Activated CD4-positive, alpha-beta T cell treated with anti-CD3 and anti-CD28 coated beads, Interleukin-2, Interleukin-4, amounts not matched to agents 100 ng/mL and 50 ng/mL, durations not matched to agents 16 hours and 8 hours (primary cell): ENCODE results near the gene ZMAT5.

ENCODE experiments used
- DNase-seq: peaks from one replicate; pipeline ENCODE4 v3.0.0-alpha.2; 2020; ENCODE audit warnings: low spot score

Gene ZMAT5

DNA sequence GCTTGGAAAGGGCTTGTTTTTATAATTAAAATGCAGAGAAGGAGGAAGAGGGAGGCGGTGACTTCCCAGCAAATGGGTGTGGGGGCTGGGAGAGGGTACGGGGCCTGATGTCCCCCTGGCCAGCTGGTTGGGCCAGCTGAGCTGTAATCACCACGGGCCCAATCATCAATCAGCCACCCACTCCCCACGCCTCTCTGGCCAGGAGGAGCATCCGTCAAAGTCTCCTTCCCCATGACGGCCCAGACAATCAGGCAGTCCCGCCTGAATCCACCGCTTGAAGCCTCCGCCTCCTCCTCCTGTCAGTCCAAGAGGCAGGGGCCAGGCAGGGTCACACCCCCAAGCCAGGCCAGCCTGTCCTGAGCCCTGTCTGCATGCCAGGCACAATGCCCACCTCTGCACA lies 60.3 kb downstream of the ZMAT5 start:
- DNase-seq = no peak

DNA sequence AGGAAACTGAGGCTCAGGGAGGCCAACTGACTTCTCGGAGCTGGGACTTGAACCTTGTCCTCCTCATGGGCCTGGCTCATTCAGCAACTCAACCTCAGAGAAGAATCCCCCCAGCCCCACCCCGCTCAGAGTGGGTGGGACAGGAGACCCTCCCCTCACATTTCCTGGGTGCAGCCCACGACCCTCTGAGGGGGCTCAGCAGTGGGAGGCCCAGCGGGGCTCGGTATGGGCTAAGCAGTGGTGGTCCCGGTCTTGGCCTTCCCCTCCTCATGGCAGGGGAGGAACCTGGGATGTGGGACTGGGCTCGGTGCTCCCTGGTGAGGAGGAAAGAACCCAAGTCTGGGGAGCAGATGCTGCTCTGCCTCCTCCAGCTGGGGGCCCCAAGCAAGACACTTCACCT lies 61.2 kb downstream of the ZMAT5 start:
- DNase-seq = no peak

DNA sequence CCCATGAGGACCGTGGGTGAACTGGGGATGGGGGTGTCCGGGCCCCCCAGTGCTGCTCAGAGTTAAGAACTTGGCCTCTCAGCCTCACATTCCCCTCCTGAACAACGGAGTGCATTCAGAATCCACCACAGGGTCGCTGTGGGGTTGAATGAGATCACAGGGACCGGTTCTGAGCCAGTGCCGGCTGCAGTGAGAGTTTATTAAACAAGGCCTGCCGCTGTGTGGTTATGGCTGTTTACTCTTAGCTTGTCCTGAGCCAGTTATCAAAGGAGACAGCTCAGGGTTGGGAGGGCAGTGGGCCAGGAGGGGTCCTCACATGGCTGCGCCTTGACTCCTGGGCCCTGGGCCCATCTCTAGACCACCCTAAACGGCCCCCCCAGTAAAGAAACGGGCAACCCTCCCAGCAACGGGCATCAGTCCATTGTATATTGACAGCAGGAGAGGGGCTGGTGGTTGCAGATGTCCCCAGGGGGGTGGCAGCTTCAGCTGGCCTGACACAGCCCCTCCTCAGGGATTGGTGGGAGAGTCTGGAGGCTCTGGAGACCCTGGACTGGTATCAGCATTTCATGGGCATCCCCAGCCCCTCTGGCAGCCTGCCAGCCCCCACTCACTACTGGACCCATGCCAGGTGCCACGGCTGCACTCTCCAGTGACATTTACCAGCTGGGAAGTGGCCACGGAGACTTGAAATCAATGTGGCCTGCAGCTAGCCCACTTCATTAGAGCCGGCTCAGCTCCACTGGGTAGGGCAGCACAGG lies 62.1 kb downstream of the ZMAT5 start:
- no peak for DNase-seq

DNA sequence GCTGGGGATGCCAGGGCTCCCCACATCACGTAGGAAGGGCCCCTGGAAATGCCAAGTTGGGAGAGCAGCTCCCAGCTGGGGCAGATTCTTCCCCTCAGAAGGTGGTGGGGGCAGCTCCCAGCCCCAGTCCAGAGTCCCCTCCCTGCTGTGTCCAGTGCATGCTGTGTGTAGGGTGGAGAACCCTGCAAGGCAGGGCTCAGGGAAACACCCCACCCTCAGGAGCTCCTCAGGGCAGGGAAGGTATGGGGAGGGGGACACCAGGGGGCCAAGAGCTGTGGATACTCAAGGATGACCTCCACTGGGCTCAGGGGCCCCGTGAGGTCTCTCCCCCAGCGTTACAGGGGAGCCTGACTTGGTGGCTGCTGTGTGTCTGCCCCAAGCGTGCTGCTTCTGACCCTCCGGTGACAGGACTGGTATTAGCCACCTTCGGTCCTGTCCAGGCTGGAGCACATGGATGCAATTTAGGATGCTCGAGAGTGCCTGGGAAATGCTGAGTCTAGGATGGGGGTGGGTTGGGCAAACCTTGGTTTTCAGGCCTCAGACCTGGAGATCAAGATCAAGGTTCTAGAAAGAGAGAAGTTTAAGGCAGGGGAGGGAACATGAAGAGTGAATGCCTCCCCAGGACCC lies 63.1 kb downstream of the ZMAT5 start:
- no peak for DNase-seq

DNA sequence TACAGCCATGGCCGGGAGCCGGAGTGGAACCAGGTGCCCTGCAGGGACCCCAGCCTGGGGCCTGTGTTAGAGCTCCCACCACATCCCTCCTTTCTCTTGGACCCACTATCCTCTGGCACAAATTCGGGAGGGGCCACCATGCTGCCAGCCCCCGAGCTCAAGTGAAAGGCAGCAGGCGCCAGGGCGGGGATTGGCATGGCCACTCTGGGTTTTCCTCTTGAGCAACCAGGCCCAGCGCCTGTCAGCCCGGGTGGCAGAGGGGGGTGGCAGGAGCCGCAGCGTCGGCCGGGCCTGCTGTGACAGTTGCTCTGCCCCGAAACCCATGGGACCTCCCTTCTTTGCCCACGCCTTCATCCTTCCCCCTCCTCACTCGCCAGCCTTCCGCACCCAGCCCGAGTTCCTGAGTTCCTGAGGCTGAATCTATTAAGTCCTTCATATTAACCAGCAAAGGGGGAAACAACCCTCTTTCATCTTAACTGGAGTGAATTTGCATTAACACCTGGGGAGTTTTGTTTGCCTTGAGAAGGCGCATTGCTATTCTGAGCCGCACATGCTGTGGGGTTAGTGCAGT lies 63.8 kb downstream of the ZMAT5 start:
- DNase-seq = no peak

DNA sequence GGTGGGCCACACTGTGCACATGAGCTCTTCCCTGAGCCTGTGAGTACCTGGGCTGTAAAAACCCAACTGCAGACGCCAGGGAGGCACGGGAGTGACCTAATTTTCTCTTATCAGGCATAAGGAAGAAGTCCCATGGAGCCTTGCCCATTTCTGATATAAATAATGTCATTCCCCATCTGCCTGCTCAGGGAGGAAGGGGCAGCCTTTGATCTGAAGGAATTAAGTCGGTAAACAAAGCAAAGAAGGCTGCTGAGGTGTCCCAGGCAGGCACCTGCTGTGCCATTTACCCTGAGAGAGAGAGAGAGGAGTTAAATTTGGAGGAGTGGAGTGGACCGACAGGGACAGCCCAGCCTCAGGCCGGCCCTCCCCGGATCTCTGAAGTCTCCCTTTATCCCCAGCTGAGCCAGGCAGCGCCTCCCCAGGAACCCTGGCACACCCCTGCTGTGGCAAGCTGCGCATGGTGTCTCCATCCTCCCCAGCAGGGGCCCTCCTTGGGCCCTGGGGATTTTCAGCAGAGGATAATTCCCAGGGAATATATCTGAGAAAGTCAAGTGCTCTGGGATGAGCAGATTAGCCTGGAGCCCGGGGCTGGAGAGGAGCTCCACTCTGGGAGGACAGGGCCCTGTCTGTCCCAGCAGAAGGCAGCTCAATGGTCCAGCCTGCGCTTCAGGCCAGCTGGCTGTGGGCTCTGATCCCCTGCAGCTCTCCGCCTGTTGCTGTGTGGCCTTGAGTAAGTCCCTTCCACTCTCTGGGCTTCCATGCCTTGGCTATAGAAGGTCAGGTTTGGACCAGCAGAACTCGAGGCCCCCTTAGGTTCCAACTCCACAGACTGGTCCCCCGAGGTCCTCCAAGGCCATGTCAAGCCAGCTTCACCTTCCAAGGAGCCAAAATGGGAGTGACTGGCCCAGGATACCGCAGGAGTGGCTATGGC lies 64.5 kb downstream of the ZMAT5 start:
- no peak for DNase-seq

DNA sequence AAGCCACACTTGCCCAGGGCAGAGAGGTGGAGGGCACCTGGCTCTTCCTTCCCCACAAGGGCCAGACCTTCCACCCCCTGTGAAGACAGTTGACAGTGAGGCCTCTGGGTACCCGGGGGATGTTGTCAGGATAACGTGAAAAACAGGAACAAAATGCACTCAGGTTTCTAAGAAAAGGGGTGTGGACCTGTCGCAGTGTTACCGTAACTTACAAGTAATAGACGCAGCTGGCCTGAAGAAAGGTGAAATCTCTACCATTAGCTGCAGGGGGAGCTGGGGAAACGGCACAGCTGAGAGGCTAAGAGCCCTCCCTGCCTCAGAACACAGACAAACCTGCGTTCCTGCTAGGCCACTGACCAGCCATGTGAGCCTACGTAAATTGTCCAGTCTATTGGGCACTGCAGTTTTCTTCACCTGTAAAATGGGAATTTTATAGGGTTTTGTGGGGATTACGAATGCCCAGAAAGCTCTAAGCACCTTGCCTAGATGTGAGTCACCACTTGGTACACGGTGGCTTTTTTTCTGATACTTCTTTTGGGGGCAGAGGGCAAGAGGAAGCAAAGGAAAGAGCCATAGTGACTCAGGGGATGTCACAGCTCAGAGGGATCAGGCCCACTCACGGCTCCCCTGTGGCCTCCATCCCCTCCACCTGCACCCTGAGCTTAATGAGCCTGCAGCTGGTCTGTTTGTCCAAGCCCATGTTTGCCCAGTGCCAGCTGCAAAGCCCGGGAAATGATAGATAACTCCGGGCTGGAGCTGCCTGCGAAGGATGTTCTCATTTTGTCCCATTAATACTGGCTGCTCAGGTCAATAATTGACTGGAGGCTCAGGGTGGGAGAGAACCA lies 65.4 kb downstream of the ZMAT5 start:
- no peak for DNase-seq

DNA sequence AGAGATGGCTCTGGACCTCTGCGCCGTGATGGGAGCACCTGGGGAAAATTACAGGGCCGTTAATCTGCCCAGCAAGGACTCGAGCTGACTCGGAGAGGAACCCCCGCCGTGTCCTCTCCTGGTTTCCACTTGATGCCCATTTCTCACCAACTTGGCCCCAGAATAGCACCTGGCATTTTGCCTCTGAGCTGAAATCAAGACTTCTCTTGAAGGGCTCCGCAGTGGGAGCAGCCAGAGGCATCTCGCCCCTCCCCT lies 66.0 kb downstream of the ZMAT5 start:
- DNase-seq = no peak

DNA sequence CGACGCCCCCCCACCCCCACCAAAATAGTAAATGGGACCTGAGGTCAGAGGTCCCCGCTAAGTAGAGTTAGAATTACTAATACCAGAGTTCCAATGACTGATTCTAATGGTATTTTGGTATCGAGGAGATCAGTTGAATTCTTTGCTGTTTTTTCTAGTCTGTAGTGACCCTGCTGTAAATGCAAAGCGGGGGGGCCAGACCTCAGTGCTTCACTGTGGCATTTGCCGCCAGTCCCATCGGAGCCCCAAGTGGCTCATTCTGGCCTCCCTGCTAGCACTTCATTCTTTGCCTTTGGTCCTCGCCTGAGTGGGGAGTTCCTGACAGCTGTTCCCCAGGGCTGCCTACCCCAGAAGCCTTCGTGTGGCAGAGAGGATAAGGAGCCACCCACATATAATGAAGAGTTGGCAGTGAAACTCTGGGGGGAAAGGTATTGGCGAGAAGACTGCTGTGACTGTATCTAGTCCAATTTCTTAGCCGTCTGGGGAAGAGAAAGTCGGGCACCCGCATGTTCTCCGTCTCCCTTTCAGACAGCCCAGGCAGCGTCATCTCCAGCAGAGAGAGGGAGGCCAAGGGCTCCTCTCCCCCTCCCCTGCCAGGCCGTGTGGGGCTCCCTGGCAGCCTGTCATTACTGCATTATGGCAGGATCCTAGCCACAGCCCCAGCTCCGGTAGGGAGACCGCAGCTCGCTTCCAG lies 66.5 kb downstream of the ZMAT5 start:
- no peak for DNase-seq

DNA sequence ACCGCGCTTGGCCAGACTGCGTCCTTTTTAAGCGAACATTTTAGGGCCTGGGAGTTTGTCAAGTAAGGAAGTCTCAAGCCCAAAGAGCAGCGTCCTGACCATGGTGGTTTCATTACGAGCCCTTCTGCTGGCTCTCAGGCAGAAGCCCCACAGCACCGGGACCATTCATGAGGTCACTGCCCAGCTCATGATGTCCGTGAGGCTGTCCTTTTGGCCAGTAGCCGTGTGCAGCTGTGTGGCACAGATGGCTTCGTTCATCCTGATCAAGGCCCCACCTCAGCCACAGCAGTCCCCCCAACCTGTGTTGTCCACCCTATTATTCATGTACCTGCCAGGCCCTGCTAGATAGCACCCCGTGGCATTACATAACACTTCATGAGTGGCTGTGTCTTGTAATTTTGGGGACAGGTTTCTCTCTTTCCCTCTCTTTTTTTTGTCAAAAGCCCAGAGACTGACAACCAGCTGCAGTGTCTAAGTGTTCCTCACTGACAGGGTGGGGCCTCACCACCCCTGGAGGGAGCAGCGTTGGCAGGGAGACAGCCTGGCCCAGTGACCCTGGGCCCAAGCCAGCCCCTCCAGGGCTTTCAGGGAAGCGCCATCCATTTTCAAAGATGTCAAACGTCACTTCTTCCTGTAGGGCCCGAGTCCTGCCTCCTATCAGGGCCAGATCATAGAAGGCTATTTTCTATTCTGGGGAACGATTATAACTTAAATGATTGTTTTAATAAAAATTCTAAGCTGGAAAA lies 68.8 kb downstream of the ZMAT5 start:
- no peak for DNase-seq

DNA sequence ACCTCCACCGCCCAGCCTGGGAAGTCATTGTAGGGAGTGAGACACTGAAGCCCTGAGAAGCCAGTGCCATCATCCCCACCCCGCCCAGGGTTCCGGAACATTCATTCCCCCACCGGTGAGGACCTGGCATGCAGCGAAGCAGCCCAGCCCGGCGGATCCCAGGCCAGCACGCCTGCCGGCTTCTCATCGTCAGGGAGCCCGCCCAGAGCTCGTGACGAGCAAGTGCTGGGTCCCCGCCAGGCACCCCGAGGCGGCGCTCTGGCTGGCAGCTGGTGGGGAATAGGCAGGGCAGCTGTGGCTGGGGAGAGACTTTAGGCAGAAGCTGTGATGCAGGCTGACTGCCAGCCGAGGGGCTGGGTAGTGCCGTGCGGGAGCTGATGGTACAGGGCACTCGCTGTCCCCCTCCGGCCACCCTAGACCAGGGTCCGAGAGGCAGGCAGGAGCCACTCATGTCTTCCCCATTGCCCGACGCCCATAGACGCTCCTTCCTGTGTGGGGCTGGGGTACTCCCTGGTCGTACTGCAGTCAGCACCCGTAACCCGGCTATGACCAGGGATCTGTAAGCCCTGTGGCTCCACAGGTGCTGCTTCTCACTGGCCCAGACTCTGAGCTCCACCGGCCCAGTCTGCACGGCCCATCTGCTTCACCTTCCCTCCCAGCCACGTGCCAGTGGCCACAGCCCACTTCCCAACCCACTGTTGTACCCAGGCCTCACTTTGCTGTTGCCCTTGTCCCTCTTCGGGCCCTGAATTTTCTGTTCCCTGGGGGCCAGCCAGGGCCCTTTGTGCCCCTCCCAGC lies 71.5 kb downstream of the ZMAT5 start:
- DNase-seq = no peak

DNA sequence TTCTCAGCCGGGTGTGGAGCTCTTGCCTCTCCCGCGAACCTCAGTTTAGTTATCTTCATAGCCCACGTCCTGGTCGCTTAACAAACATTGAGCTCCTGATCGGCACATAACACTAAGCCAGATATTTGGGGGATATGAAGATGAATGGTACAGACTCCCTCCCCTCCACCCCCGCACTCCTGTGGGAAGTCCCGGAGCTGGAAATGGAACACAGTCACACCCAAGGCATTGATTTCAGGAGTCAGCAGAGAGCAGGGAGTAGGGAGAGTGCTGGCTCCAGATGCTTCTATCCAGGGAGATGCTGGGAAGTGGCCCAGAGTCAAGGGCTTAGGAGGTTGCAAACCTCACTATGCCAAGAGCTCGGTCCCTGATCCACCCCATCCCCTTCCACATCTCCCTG lies 73.1 kb downstream of the ZMAT5 start:
- DNase-seq = no peak

DNA sequence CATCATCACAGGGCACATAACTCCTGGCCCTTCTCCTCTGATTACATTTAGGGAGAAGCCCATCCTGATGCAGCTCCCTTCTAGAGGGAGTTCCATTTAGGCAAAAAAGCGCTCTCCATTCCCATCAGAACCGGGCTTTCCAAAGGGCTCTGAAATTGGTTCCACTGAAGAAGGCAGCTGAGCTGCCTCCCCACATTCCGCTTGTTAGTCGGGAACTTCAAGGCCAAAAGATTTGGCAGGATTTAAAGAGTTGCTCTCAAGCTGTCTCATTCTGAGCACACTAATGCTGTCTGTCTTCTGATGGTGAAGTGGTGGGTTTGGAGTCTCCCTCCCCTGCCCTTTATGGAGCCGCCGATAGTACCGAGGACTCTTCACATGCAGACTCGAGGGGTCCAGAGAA lies 73.6 kb downstream of the ZMAT5 start:
- DNase-seq = no peak

DNA sequence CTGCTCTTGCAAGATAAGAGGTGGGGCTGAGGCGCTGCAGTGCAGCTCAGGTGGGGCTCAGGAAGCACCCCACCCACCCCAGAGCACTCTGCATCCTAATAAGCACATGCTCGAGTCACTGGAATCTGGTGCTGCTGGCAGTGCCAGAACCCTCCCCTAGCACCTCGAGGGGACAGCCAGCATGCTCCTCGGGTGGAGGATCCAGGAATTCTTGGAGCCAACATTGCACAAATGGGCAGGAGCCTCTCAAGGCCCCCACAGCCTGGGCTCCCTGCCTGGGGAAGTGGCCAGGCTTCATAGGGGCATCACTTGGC lies 74.5 kb downstream of the ZMAT5 start:
- DNase-seq = no peak

DNA sequence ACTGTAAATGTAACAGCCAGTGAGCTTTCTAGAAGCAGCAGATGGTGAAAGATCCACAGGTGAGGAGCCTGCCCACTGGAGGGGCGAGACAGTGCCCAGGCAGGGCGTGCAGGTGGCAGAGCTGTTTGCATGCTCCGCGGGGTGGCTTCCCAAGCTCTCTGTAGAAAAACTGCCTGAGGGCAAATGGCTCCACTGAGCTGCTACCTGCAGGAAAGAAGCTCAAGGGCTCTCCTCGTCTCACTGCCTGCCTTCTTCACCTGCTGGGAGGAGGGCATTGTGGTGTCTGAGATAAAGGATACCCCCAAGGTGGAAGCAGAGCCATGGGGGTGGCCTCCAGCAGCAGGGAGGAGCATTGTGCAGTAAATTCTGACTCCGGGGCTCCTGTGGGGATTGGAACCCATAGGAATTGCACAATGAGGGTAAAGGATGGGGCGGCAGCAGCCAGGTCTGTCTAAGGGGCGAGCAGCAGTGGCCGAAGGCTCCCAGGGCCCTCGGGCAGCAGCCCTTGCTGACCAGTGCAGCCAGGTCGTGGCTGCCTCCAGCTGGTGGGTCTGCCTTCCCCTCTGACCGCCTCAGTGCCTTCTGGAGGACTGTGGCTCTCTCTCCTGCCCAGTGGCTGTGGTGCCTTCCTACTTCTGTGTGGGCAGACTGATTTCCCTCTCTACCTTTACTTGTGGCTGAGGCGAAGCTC lies 75.0 kb downstream of the ZMAT5 start:
- no peak for DNase-seq

DNA sequence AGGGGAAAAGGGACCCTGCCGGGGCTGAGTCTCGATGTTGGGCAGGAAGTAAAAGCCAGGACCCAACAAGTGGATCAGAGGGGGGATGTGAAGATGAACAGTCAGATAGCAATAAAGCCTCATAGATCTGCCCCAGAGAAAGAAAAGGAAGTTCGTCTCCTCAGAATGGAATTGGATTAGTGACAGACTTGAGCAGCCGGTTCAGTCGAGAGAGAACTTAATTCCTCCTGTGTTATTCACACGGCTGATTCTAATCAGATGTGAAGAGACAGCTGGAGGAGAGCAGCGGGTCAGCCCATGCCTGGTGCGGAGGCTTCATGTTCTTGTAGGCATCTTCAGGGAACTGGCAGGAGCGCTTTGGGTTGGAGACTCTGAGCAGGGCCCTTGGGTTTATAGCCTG lies 76.3 kb downstream of the ZMAT5 start:
- no peak for DNase-seq

DNA sequence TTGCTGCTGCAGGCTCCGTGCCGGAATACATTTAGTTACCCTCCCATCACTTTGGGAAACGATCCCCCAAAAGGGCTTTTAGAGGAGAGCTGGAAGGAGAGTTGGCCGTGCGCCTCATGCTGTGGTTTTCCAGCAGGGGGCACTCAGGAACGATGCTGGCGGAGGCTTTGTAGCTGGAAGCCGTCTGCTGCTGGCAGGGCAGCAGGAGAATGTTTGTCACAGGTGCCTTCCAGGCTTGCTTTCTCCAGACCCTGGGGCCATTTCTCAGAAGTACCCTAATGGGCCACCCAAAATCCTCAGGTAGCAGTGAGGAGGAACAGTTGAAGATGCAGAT lies 77.0 kb downstream of the ZMAT5 start:
- peak; percentile 19 for DNase-seq

DNA sequence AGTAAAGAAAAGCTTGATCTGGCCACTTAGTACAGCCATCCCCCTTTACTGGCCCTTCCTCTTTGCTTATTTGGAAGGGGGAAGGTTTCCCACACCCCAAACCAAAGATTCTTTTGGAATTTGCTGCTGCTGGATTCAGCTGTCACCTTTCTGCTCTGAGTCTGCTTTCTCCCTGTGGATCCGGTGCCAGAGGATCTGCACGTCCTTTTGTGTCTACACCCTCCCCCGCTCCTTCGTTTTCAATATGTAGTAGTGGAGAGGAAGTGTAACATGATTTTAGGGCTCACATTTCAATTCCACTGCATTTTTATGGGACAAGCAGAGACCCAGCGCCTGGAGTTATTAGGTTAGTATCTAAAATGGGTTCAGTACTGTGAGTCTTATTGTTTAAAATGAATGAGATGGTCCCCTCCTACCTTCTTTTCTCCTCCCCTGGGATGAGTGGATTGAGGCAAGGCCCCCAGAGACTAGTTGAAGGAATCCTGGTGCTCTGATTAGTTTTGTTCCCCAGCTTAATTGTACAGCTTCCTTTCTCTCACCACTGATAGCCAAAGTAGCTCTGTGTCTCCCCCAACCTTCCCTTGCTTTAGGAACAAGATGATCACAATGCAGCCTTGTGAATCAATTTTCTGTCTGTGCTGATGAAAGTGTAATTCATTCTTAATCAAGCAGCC lies 77.5 kb downstream of the ZMAT5 start:
- no peak for DNase-seq

DNA sequence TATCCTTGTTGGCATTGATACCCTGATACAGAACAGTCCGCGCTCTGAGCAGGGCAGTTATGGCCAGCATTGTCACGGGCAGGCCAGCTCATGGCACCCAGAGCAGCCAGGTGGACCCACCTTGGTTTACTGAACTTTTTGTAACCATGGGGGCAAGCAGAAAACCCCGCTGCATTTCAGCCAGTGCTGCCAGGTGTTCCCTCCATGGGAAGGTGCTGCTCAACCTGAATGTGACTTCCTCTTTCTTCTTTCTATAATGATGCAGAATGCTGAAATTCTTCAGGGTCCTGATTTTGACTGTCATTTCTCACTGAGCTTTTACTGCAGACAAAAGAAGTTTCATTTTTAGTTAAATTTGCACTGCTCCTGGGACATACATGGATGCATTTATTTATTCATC lies 82.6 kb downstream of the ZMAT5 start:
- no peak for DNase-seq
